HUES6 (cell line): ENCODE data around the gene GAS6.
"Not testable (repeated sequence)": the region's sequence is repeated elsewhere in the genome, so short reads cannot be mapped to it uniquely, and the experiment has no call there.

ENCODE experiments used
- H3K27ac ChIP-seq: 2 replicates; pipeline ENCODE4 v1.7.0; 2013; ENCODE audit warnings: low read depth, mild to moderate bottlenecking, low read length, inconsistent platforms
- H3K27me3 ChIP-seq: 2 replicates; pipeline ENCODE4 v1.6.1; 2013; ENCODE audit warnings: low read length; ENCODE audit not compliant: control insufficient read depth, insufficient read depth
- H3K36me3 ChIP-seq: 2 replicates; pipeline ENCODE4 v1.6.1; 2013; ENCODE audit warnings: low read length; ENCODE audit not compliant: control insufficient read depth, insufficient read depth
- H3K4me1 ChIP-seq: 2 replicates; pipeline ENCODE4 v1.6.1; 2013; ENCODE audit warnings: low read length; ENCODE audit not compliant: control insufficient read depth, insufficient read depth
- H3K4me3 ChIP-seq: 2 replicates; pipeline ENCODE4 v1.5.1; 2013; ENCODE audit warnings: low read depth, low read length
- H3K9ac ChIP-seq: one replicate; pipeline ENCODE4 v1.6.1; 2013; ENCODE audit warnings: mild to moderate bottlenecking, low read length
- H3K9me3 ChIP-seq: 2 replicates; pipeline ENCODE4 v1.6.1; 2013; ENCODE audit warnings: low read depth, low read length; ENCODE audit not compliant: control insufficient read depth, insufficient read depth

Gene GAS6

DNA sequence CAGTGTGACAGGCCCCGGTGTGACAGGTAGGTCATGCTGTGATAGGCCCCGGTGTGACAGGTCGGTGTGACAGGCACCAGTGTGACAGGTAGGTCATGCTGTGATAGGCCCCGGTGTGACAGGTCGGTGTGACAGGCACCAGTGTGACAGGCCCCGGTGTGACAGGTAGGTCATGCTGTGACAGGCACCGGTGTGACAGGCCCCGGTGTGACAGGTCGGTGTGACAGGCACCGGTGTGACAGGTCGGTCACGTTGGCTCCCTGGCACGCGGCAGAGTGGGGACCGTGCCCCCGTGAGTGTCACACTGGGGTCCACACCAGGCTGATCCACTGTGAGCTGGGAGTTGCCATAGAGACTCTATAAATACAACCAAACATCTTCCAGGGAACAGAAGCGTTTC, 29.9 kb downstream of the GAS6 start:
- Histone ChIP-seq H3K4me1 (peaks cover 21% of the 10 kb centered on the region; the same call in 1 of the 2 replicates), H3K36me3 (peaks cover 13% of the 10 kb centered on the region)
- H3K9ac ChIP-seq, H3K9me3 ChIP-seq, H3K4me3 ChIP-seq, H3K27me3 ChIP-seq, H3K27ac ChIP-seq: not testable (repeated sequence)

GRCh38 chr13:113833111-113833830, 30.6 kb downstream of the GAS6 start:
- Histone ChIP-seq H3K27ac (no peak overlapping the region), H3K4me1 (peaks cover 15% of the 10 kb centered on the region; the same call in 1 of the 2 replicates), H3K27me3 (no peaks in the 10 kb centered on the region), H3K36me3 (peaks cover 15% of the 10 kb centered on the region), H3K4me3 (no peak overlapping the region), H3K9ac (no peak overlapping the region), H3K9me3 (no peaks in the 10 kb centered on the region)

DNA sequence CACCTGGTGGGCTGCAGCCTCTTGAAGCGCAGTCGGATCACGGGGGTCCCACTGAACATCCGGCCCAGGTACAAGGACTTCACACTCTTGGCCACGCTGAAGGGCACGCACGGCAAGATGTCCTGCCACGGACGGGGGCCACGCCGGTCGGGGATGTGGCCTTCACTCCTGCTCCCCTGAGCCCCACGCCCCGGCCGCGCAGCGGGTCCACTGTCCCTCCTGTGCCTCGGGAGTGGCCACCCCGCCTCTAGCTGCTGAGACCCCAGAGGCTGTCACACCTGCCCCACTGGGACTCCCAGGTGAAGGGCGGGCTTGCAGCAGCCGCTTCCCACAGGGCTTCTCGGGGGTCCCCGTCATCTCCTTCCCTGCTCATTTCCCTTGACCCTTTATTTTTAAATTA, 31.2 kb downstream of the GAS6 start:
- H3K9me3 ChIP-seq = no peaks in the 10 kb centered on the region
- peaks cover 17% of the 10 kb centered on the region for H3K36me3 ChIP-seq
- no peak overlapping the region for H3K27ac ChIP-seq
- H3K9ac ChIP-seq = no peak overlapping the region
- H3K4me3 ChIP-seq = no peak overlapping the region
- H3K27me3 ChIP-seq = no peaks in the 10 kb centered on the region
- H3K4me1 ChIP-seq = peaks cover 9% of the 10 kb centered on the region; the same call in 1 of the 2 replicates

GRCh38 chr13:113832205-113832604, 31.7 kb downstream of the GAS6 start:
- Histone ChIP-seq H3K4me3 (no peak overlapping the region), H3K36me3 (peaks cover 21% of the 10 kb centered on the region), H3K4me1 (peaks cover 5% of the 10 kb centered on the region; the same call in 1 of the 2 replicates), H3K27ac (no peak overlapping the region), H3K27me3 (no peaks in the 10 kb centered on the region), H3K9ac (no peak overlapping the region), H3K9me3 (no peaks in the 10 kb centered on the region)

DNA sequence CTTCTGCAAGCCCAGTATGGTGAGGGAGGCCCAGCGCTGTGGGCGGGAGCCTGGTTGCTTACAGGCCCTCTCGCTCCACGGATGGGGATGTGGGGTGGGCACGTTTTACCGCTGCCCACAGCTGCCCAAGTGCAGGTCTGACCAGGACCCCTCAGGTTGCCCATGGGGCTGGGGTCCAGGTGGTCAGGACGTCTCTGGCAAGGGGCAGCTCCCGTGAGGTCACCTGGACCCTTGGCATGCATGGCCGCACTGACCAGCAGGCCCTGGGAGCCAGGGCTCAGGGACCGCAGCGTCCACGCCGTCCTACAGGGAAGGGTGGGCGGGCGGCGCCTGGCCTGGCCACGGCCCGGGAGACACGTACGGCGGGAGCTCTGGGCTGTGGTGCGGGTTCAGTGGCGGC, 32.8 kb downstream of the GAS6 start:
- H3K27me3 ChIP-seq = no peaks in the 10 kb centered on the region
- H3K4me1 ChIP-seq = no peaks in the 10 kb centered on the region; the same call in 1 of the 2 replicates
- no peak overlapping the region for H3K9ac ChIP-seq
- H3K4me3 ChIP-seq = no peak overlapping the region
- H3K36me3 ChIP-seq = peaks cover 27% of the 10 kb centered on the region
- no peaks in the 10 kb centered on the region for H3K9me3 ChIP-seq
- H3K27ac ChIP-seq = no peak overlapping the region

DNA sequence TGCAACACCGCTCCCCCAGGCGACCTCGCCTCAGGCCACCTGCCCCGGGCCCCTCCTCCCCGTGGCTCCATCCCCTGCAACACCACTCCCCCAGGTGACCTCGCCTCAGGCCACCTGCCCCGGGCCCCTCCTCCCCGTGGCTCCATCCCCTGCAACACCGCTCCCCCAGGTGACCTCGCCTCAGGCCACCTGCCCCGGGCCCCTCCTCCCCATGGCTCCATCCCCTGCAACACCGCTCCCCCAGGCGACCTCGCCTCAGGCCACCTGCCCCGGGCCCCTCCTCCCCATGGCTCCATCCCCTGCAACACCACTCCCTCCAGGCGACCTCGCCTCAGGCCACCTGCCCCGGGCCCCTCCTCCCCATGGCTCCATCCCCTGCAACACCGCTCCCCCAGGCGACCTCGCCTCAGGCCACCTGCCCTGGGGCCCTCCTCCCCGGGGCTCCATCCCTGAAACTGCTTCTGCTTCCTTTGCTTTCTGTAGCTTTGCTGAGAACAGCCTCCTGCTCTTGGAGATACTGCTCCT, 33.4 kb downstream of the GAS6 start:
- not testable (repeated sequence) for H3K9me3 ChIP-seq, H3K4me1 ChIP-seq, H3K4me3 ChIP-seq, H3K27ac ChIP-seq, H3K27me3 ChIP-seq, H3K9ac ChIP-seq
- H3K36me3 ChIP-seq = peaks cover 29% of the 10 kb centered on the region

DNA sequence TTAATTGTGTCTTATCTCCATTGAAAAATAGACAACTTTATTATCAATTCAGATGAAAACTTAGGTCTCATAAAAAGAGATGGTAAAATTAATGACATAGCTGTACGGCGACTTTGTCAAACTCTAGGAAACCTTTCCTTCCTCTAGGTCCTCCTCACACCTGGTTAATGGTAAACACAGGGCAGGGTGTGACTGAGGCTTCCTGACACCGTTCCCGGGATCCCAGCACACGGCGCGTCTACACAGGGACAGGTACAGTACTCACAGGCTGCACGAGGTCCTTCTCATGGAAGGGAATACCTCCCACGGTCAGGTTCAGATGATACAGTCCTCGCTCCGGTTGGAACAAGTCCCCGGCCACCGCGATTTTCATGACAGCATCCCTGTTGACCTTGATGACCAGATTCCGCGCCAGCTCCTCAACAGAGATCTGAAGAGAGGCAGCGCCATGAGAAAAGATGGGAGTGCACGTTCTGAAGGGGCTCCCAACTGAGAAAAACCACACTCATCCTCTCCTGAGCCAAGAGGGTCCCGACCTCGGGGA, 35.5 kb downstream of the GAS6 start:
- no peaks in the 10 kb centered on the region for H3K27me3 ChIP-seq
- no peak overlapping the region for H3K27ac ChIP-seq
- H3K4me3 ChIP-seq = no peak overlapping the region
- peaks cover 16% of the 10 kb centered on the region for H3K36me3 ChIP-seq
- no peaks in the 10 kb centered on the region for H3K9me3 ChIP-seq
- H3K4me1 ChIP-seq = no peaks in the 10 kb centered on the region
- H3K9ac ChIP-seq = no peak overlapping the region

GRCh38 chr13:113827021-113827420, 36.9 kb downstream of the GAS6 start:
- Histone ChIP-seq H3K27ac (no peak overlapping the region), H3K27me3 (no peaks in the 10 kb centered on the region), H3K9ac (no peak overlapping the region), H3K4me1 (no peaks in the 10 kb centered on the region), H3K4me3 (no peak overlapping the region), H3K36me3 (peaks cover 16% of the 10 kb centered on the region), H3K9me3 (no peaks in the 10 kb centered on the region)

GRCh38 chr13:113826446-113826845, 37.4 kb downstream of the GAS6 start:
- not testable (repeated sequence) for H3K9ac ChIP-seq, H3K27ac ChIP-seq, H3K4me3 ChIP-seq, H3K9me3 ChIP-seq, H3K27me3 ChIP-seq, H3K4me1 ChIP-seq
- peaks cover 16% of the 10 kb centered on the region for H3K36me3 ChIP-seq

- Histone ChIP-seq H3K27ac (no peak overlapping the region), H3K9me3 (no peaks in the 10 kb centered on the region), H3K4me1 (peaks cover 4% of the 10 kb centered on the region; the same call in 1 of the 2 replicates), H3K4me3 (no peak overlapping the region), H3K36me3 (peaks cover 16% of the 10 kb centered on the region), H3K27me3 (no peaks in the 10 kb centered on the region), H3K9ac (no peak overlapping the region)
Observed at GRCh38 chr13:113825841-113826240, 38.0 kb downstream of the GAS6 start.

DNA sequence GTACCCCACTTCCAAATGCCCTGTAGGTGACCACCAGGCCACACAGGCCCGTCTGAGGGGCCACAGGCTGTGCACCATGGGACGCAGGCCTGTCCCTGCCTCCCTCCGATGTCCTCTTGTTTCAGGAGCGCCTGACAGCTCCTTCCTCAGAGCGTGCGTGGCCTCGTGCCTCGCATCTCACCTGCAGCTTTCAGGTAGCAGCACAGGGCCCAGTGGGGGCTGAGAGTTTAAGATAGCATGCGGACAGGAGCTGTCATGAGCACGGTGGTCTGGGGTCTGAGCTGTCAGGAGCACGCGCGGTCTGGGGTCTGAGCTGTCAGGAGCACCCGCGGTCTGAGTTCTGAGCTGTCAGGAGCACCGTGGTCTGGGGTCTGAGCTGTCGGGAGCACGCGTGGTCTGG, 40.1 kb downstream of the GAS6 start:
- Histone ChIP-seq H3K4me1 (peaks cover 4% of the 10 kb centered on the region; the same call in 1 of the 2 replicates), H3K9ac (no peak overlapping the region), H3K4me3 (no peak overlapping the region), H3K36me3 (peaks cover 16% of the 10 kb centered on the region), H3K27ac (no peak overlapping the region), H3K9me3 (no peaks in the 10 kb centered on the region), H3K27me3 (no peaks in the 10 kb centered on the region)
